Esophagus muscularis mucosa (tissue), 3 donors: ENCODE results near the gene ERMARD.

Source experiments
- CTCF ChIP-seq, 3 experiments: fragments of 200-600 bp in 2 of 3; fragments of 450-650 bp in 1 of 3; sonication (generic) in 2 of 3; IDR thresholded peaks; one replicate each; pipeline ENCODE4 v1.5.1; 2017 to 2019; ENCODE audit warnings: antibody characterized with exemption in 3 of 3, mild to moderate bottlenecking in 2 of 3, moderate library complexity in 1 of 3
- POLR2A ChIP-seq: fragments of 450-650 bp; IDR thresholded peaks from one replicate; pipeline ENCODE4 v1.6.1; 2017; ENCODE audit warnings: antibody characterized with exemption, moderate library complexity, mild to moderate bottlenecking, low read depth

GRCh38 chr6:169710009-169710408 lies 41.4 kb upstream of the ERMARD start:
- TF ChIP-seq POLR2A (no peak), CTCF (IDR thresholded peaks at IDR 0.05) (no peak)
